SK-N-SH treated with all-trans-retinoic acid at 6 μM for 48 hours (cell line): Measurements from ENCODE around the gene CBY2.

Experiments
- ATAC-seq: fragments of 200-7000 bp; cut with Tn5 transposase; 3 replicates; pipeline ENCODE4 v1.9.1; 2020; ENCODE audit warnings: mild to moderate bottlenecking, moderate library complexity
- ARNTL ChIP-seq: fragments of 450-650 bp; formaldehyde crosslinking; IDR thresholded peaks from 2 replicates; pipeline ENCODE4 v1.5.0; 2020; ENCODE audit warnings: low read depth, mild to moderate bottlenecking, moderate library complexity, borderline replicate concordance
- BACH2 ChIP-seq: fragments of 250-450 bp; sonication (Bioruptor Pico); IDR thresholded peaks from 2 replicates; pipeline ENCODE4 v1.9.0; 2021; ENCODE audit warnings: mild to moderate bottlenecking, borderline replicate concordance
- CREB5 ChIP-seq: fragments of 250-450 bp; sonication (Bioruptor Pico); IDR thresholded peaks from 2 replicates; pipeline ENCODE4 v1.5.1; 2020; ENCODE audit warnings: low read depth, mild to moderate bottlenecking, moderate library complexity
- CSDC2 ChIP-seq: fragments of 250-450 bp; sonication (Bioruptor Pico); IDR thresholded peaks from 2 replicates; pipeline ENCODE4 v1.5.0; 2020; ENCODE audit warnings: mild to moderate bottlenecking, moderate library complexity
- CSRNP3 ChIP-seq: fragments of 250-450 bp; sonication (Bioruptor Pico); IDR thresholded peaks from 2 replicates; pipeline ENCODE4 v1.5.1; 2021; ENCODE audit warnings: mild to moderate bottlenecking, moderate library complexity
- ESRRG ChIP-seq: fragments of 250-450 bp; sonication (Bioruptor Pico); IDR thresholded peaks from 2 replicates; pipeline ENCODE4 v1.6.1; 2021; ENCODE audit warnings: mild to moderate bottlenecking
- ISL1 ChIP-seq: fragments of 250-450 bp; sonication (Bioruptor Pico); IDR thresholded peaks from 2 replicates; pipeline ENCODE4 v2.1.2; 2022; ENCODE audit warnings: mild to moderate bottlenecking, moderate library complexity
- OSR1 ChIP-seq: fragments of 250-450 bp; sonication (Bioruptor Pico); IDR thresholded peaks from 2 replicates; pipeline ENCODE4 v1.8.0; 2022; ENCODE audit warnings: moderate library complexity, mild to moderate bottlenecking, inconsistent platforms
- PATZ1 ChIP-seq: fragments of 250-450 bp; sonication (Bioruptor Pico); IDR thresholded peaks from 2 replicates; pipeline ENCODE4 v1.8.0; 2020; ENCODE audit warnings: mild to moderate bottlenecking, moderate library complexity, borderline replicate concordance
- POU6F1 ChIP-seq: fragments of 250-450 bp; sonication (Bioruptor Pico); IDR thresholded peaks from 2 replicates; pipeline ENCODE4 v1.8.0; 2021; ENCODE audit warnings: low read depth, mild to moderate bottlenecking, moderate library complexity, borderline replicate concordance
- PPARA ChIP-seq: fragments of 250-450 bp; sonication (Bioruptor Pico); IDR thresholded peaks from 2 replicates; pipeline ENCODE4 v1.5.0; 2020; ENCODE audit warnings: mild to moderate bottlenecking, borderline replicate concordance
- RARB ChIP-seq: fragments of 250-450 bp; sonication (Bioruptor Pico); IDR thresholded peaks from 2 replicates; pipeline ENCODE4 v1.8.0; 2021; ENCODE audit warnings: mild to moderate bottlenecking, moderate library complexity
- SNAI2 ChIP-seq: fragments of 250-450 bp; sonication (Bioruptor Pico); IDR thresholded peaks from 2 replicates; pipeline ENCODE4 v1.5.0; 2020; ENCODE audit warnings: mild to moderate bottlenecking, moderate library complexity
- TCF4 ChIP-seq: fragments of 250-450 bp; sonication (Bioruptor Pico); IDR thresholded peaks from 2 replicates; pipeline ENCODE4 v1.8.0; 2021; ENCODE audit warnings: mild to moderate bottlenecking, moderate library complexity, borderline replicate concordance
- TSHZ2 ChIP-seq: fragments of 250-450 bp; sonication (Bioruptor Pico); IDR thresholded peaks from 2 replicates; pipeline ENCODE4 v1.5.0; 2020; ENCODE audit warnings: mild to moderate bottlenecking, moderate library complexity
- ZC3H10 ChIP-seq: fragments of 250-450 bp; sonication (Bioruptor Pico); IDR thresholded peaks from 2 replicates; pipeline ENCODE4 v1.5.1; 2021; ENCODE audit warnings: mild to moderate bottlenecking, moderate library complexity
- ZFP3 ChIP-seq: fragments of 250-450 bp; sonication (Bioruptor Pico); IDR thresholded peaks from 2 replicates; pipeline ENCODE4 v1.5.0; 2020; ENCODE audit warnings: mild to moderate bottlenecking, moderate library complexity
- ZFP30 ChIP-seq: fragments of 450-650 bp; formaldehyde crosslinking; IDR thresholded peaks from 2 replicates; pipeline ENCODE4 v1.5.0; 2022; ENCODE audit warnings: mild to moderate bottlenecking, moderate library complexity
- ZNF565 ChIP-seq: fragments of 450-650 bp; formaldehyde crosslinking; conservative IDR thresholded peaks from 2 replicates; pipeline ENCODE4 v1.5.0; 2020; ENCODE audit warnings: low read depth, mild to moderate bottlenecking, moderate library complexity
- ZNF70 ChIP-seq: fragments of 450-650 bp; formaldehyde crosslinking; IDR thresholded peaks from 2 replicates; pipeline ENCODE4 v1.5.0; 2020; ENCODE audit warnings: mild to moderate bottlenecking, moderate library complexity
- ZNF8 ChIP-seq: fragments of 450-650 bp; formaldehyde crosslinking; IDR thresholded peaks from 2 replicates; pipeline ENCODE4 v1.5.0; 2020; ENCODE audit warnings: mild to moderate bottlenecking, moderate library complexity

Gene CBY2

GRCh38 chr13:45728759-45729158, 26.6 kb downstream of the CBY2 start:
- 0 out of 3 replicates have a peak, but pooled peaks have one; percentile 30 for ATAC-seq
- TF ChIP-seq TCF4 (no peak), ZFP30 (CRISPR knock-in tag) (no peak), POU6F1 (CRISPR knock-in tag) (no peak), ESRRG (CRISPR knock-in tag) (no peak), ZNF70 (CRISPR knock-in tag) (no peak), SNAI2 (no peak), PPARA (CRISPR knock-in tag) (no peak), ZC3H10 (CRISPR knock-in tag) (no peak), CSRNP3 (no peak), RARB (CRISPR knock-in tag) (no peak), CSDC2 (CRISPR knock-in tag) (no peak), ZFP3 (CRISPR knock-in tag) (no peak), ARNTL (CRISPR knock-in tag) (no peak), PATZ1 (CRISPR knock-in tag) (no peak), CREB5 (CRISPR knock-in tag) (no peak), TSHZ2 (no peak), ZNF565 (CRISPR knock-in tag) (no peak), BACH2 (CRISPR knock-in tag) (no peak), ZNF8 (CRISPR knock-in tag) (no peak), ISL1 (no peak)

- no peak for ATAC-seq
- TF ChIP-seq ZNF70 (CRISPR knock-in tag) (no peak), ZNF565 (CRISPR knock-in tag) (no peak), PPARA (CRISPR knock-in tag) (no peak), CSRNP3 (no peak), ZFP3 (CRISPR knock-in tag) (no peak), CREB5 (CRISPR knock-in tag) (no peak), PATZ1 (CRISPR knock-in tag) (no peak), ESRRG (CRISPR knock-in tag) (no peak), ZFP30 (CRISPR knock-in tag) (no peak), TCF4 (no peak), ISL1 (no peak), SNAI2 (no peak), POU6F1 (CRISPR knock-in tag) (no peak), OSR1 (CRISPR knock-in tag) (no peak), ZC3H10 (CRISPR knock-in tag) (no peak)
These were observed 29.3 kb downstream of the CBY2 start for GRCh38 chr13:45731455-45731854.
